VCaP (cell line): ENCODE data around the gene PTPN2.

Experiments
- H3K27ac ChIP-seq: fragments of 450-650 bp; 2 replicates; pipeline ENCODE4 v1.5.1; 2017
- CTCF ChIP-seq: fragments of 450-650 bp; conservative IDR thresholded peaks from 2 replicates; pipeline ENCODE4 v1.5.1; 2017; ENCODE audit warnings: mild to moderate bottlenecking, moderate library complexity

Gene PTPN2

GRCh38 chr18:12819841-12820240, 64.2 kb downstream of the PTPN2 start:
- no peak for TF ChIP-seq CTCF
- no peak overlapping the region for H3K27ac ChIP-seq

- no peak for TF ChIP-seq CTCF
- H3K27ac ChIP-seq = no peak overlapping the region
Measured at GRCh38 chr18:12819322-12819721, 64.7 kb downstream of the PTPN2 start.

DNA sequence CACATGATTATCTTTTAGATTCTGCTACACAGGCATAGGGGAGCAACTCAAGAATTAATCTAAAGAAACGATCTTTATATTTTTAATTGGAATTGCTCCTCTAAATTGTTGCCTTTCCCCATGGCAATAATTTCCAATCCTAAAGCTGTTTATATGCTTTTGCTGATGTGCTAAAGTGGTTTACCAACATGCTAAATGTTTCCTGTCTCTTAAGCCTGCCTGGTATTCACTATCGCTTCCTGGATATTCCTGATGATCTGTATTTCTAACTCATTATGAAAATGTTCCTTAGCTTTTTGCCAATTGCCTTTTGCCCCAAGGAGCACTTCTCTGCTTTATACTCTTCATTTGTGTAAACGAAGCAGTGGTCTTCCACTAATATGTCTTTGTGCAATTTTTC, 65.8 kb downstream of the PTPN2 start:
- no peak overlapping the region for H3K27ac ChIP-seq
- no peak for TF ChIP-seq CTCF

DNA sequence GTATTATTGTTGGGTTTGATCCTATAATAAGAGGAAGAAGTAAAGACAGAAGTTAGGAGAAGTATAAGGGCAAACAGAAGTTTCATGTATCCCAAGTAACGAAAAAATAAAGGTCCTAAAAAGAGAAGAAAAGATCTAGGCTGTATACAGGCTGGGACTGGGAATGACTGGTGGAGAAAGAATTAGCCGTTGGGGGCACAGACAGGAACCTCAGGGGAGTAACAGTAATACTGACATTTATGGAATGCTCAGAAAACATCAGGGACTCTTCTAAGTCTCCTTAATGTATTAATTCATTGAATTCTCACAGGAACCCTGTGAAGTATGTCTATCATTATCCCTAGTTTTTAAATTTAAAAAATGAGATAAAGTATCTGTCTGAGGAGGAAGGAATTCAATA, 67.6 kb downstream of the PTPN2 start:
- H3K27ac ChIP-seq = no peak overlapping the region
- no peak for TF ChIP-seq CTCF

GRCh38 chr18:12811191-12811950, 72.7 kb downstream of the PTPN2 start:
- TF ChIP-seq CTCF = no peak
- H3K27ac ChIP-seq = no peak overlapping the region

DNA sequence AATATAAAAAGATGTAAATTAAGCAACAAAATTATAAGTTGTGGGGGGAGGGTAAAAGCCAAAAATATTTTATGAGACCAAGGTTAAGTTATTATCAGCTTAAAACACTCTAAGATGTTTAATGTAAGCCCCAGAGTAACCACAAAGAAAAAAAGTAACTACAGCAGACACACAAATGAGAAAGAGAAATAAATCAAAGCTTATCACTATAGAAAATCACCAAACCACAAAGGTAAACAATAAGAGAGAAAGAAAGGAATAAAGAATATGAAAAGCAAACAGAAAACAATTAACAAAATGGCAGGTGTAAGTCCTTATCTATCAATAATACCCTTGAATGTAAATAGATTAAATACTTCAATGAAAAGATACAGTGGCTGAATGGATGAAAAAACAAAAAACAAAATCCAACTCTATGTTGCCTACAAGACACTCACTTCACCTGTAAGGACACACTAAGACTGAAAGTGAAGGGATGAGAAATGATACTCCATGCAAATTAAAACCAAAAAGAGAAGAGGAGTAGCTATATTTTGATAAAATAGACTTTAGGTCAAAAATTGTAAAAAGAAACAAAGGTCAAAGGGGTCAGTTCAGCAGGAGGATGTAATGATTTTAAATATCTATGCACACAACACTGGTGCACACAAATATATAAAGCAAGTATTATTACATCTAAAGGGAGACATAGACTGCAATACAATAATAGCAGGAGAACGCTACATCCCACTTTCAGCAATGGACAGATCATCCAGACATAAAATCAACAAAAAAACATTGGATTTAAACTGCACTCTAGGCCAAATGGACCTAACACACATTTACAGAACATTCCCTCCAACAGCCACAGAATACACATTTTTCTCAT, 80.7 kb downstream of the PTPN2 start:
- H3K27ac ChIP-seq = no peak overlapping the region
- no peak for TF ChIP-seq CTCF

- TF ChIP-seq CTCF = no peak
- no peak overlapping the region for H3K27ac ChIP-seq
Measured at GRCh38 chr18:12802538-12802937, 81.5 kb downstream of the PTPN2 start.
